Caki2 (cell line): Measurements from ENCODE around the gene SEC14L5. TPM values are rescaled to one million over a fixed set of nuclear protein-coding genes. Genes with fewer than 3 reads are reported as not detected.
"Not testable (repeated sequence)": the region's sequence is repeated elsewhere in the genome, so short reads cannot be mapped to it uniquely, and the experiment has no call there.

Source experiments
- DNase-seq: peaks from one replicate; pipeline ENCODE4 v3.0.0-alpha.2; 2015; ENCODE audit warnings: low read depth
- in situ Hi-C: cut with HindIII; loops from 2 replicates; pipeline ENCODE4 v1.10.0; 2016; ENCODE audit warnings: low sequenced_read_pairs, low pct_unique_long_range_greater_than_20kb, mixed read lengths
- total RNA-seq: library from RNA; depleted of rRNA; stranded (reverse); fragments of >200 nt; shearing (Covaris generic); gene quantifications from 2 replicates; pipeline ENCODE4 v1.2.3, GENCODE V29; 2014; ENCODE audit warnings: low replicate concordance

Gene SEC14L5
- total RNA-seq, 1 experiment from 2014 or later: under 0.01 TPM

GRCh38 chr16:4926928-4927327, 31.2 kb upstream of the SEC14L5 start:
- in situ Hi-C loops: no loop called here
- DNase-seq: no peak

GRCh38 chr16:4927661-4928060, 30.5 kb upstream of the SEC14L5 start:
- DNase-seq: no peak
- in situ Hi-C loops: no loop called here

- in situ Hi-C loops: no loop called here
- DNase-seq: no peak
Measured at GRCh38 chr16:4928227-4928626, 29.9 kb upstream of the SEC14L5 start.

GRCh38 chr16:4929619-4930018, 28.5 kb upstream of the SEC14L5 start:
- in situ Hi-C loops, DNase-seq: not testable (repeated sequence)

- DNase-seq: no peak
- in situ Hi-C loops: no loop called here
Measured at GRCh38 chr16:4931381-4931780, 26.7 kb upstream of the SEC14L5 start.

GRCh38 chr16:4933433-4933832, 24.7 kb upstream of the SEC14L5 start:
- DNase-seq: no peak
- in situ Hi-C loops: no loop called here

- no peak for DNase-seq
- in situ Hi-C loops: no loop called here
Measured at GRCh38 chr16:4933871-4934395, 24.2 kb upstream of the SEC14L5 start.

GRCh38 chr16:4934591-4934990, 23.5 kb upstream of the SEC14L5 start:
- in situ Hi-C loops: no loop called here

GRCh38 chr16:4935241-4935855, 22.8 kb upstream of the SEC14L5 start:
- no peak for DNase-seq
- in situ Hi-C loops: no loop called here

More at GRCh38 chr16:4934591-4934990, 23.5 kb upstream of the SEC14L5 start:
- no peak for DNase-seq

- DNase-seq: no peak
- in situ Hi-C loops: no loop called here
Measured at GRCh38 chr16:4936181-4936990, 21.7 kb upstream of the SEC14L5 start.

- in situ Hi-C loops: no loop called here
- DNase-seq: peak; percentile 94
Measured at GRCh38 chr16:4936991-4937781, 20.9 kb upstream of the SEC14L5 start, which contains the start of gene PPL. TSS of gene PPL (minus strand) at chr16:4937148. CDS start at chr16:4937045, 103 bp downstream.

GRCh38 chr16:4937782-4938682, 20.1 kb upstream of the SEC14L5 start:
- in situ Hi-C loops: no loop called here
- DNase-seq: no peak

GRCh38 chr16:4938683-4939030, 19.5 kb upstream of the SEC14L5 start:
- in situ Hi-C loops: no loop called here
- DNase-seq: no peak

- in situ Hi-C loops: no loop called here
- no peak for DNase-seq
Measured at GRCh38 chr16:4940719-4941118, 17.4 kb upstream of the SEC14L5 start.

- in situ Hi-C loops: no loop called here
- no peak for DNase-seq
Measured at GRCh38 chr16:4942481-4942880, 15.6 kb upstream of the SEC14L5 start.

GRCh38 chr16:4944333-4945281, 13.5 kb upstream of the SEC14L5 start:
- in situ Hi-C loops: no loop called here

More at GRCh38 chr16:4944333-4945281, 13.5 kb upstream of the SEC14L5 start:
- DNase-seq: peak; percentile 99
